K562 (cell line): ENCODE data around the gene SCGB1A1. TPM values are rescaled to one million over a fixed set of nuclear protein-coding genes. Genes with fewer than 3 reads are reported as not detected.

Experiments used
- ATF1 ChIP-seq, 2 experiments: fragments of 450-650 bp in 1 of 2; IDR thresholded peaks; 2 replicates each; pipeline ENCODE4 v1.6.1; 2016; ENCODE audit warnings: missing compliant biosample characterization in 1 of 2, missing genetic modification characterization in 1 of 2
- CCNT2 ChIP-seq: IDR thresholded peaks from 2 replicates; pipeline ENCODE4 v1.6.1; 2011; ENCODE audit warnings: borderline replicate concordance, low read depth, mild to moderate bottlenecking, moderate library complexity, mixed read lengths, low read length; ENCODE audit not compliant: insufficient read length; ENCODE audit errors: extremely low read depth
- HDAC6 ChIP-seq: IDR thresholded peaks from 2 replicates; pipeline ENCODE4 v1.6.1; 2012; ENCODE audit warnings: low read depth, mild to moderate bottlenecking, control low read depth, inconsistent platforms, low read length, moderate library complexity
- KAT2B ChIP-seq: IDR thresholded peaks from one replicate; pipeline ENCODE4 v1.6.1; 2012; ENCODE audit warnings: low read depth, mild to moderate bottlenecking, control low read depth, inconsistent platforms, low read length, moderate library complexity
- POLR2AphosphoS2 ChIP-seq: IDR thresholded peaks from 2 replicates; pipeline ENCODE4 v1.6.1; 2012; ENCODE audit warnings: low read length, improper control_type of control experiment
- SPI1 ChIP-seq: IDR thresholded peaks from 2 replicates; pipeline ENCODE4 v1.6.1; 2011; ENCODE audit warnings: low read depth, low read length, control low read depth, borderline replicate concordance
- SRSF7 ChIP-seq: fragments of 200-400 bp; formaldehyde crosslinking; optimal IDR thresholded peaks from 2 replicates; pipeline ENCODE3; 2017; ENCODE audit warnings: mild to moderate bottlenecking, low read depth, low read length
- YY1 ChIP-seq, 3 experiments: IDR thresholded peaks; 2 replicates each; pipeline ENCODE4 v1.6.1; 2011; ENCODE audit warnings: low read length in 2 of 3, mild to moderate bottlenecking in 2 of 3, moderate library complexity in 2 of 3, borderline replicate concordance in 1 of 3, control low read depth in 1 of 3, low read depth in 1 of 3; ENCODE audit not compliant: insufficient read depth in 3 of 3, insufficient replicate concordance in 2 of 3, control insufficient read depth in 1 of 3, insufficient read length in 1 of 3; ENCODE audit errors: extremely low read depth in 1 of 3
- ZBTB8A ChIP-seq: fragments of 450-650 bp; IDR thresholded peaks from 2 replicates; pipeline ENCODE4 v1.6.1; 2018; ENCODE audit warnings: mild to moderate bottlenecking, moderate library complexity; ENCODE audit not compliant: partially characterized antibody
- polyA plus RNA-seq, 8 experiments: library from polyadenylated mRNA; depleted of rRNA in 4 of 8; stranded (reverse) in 5 of 8; unstranded in 3 of 8; fragments of >200 nt; fragmentation: Nextera tagmentation in 2 of 8; fragmentation: Illumina TruSeq in 1 of 8; extraction: Ambion mirVana in 2 of 8; extraction: Trizol in 1 of 8; gene quantifications; 2 replicates each; pipeline versions ENCODE4 v1.2.1 to v1.2.3, GENCODE V29; 2011 to 2014; ENCODE audit warnings: inconsistent platforms in 1 of 8, missing spikeins in 1 of 8
- total RNA-seq, 7 experiments: library from RNA; depleted of rRNA in 6 of 7; stranded (reverse); fragments of >200 nt in 6 of 7; fragmentation: Illumina TruSeq in 2 of 7; extraction: Trizol in 2 of 7; gene quantifications; 2 replicates each; pipeline versions ENCODE4 v1.2.1 to v1.2.3, GENCODE V29; 2011 to 2021; ENCODE audit warnings: low replicate concordance in 1 of 7
- TF ChIP-seq, protein P1 (sequence below): fragments of 450-650 bp; formaldehyde crosslinking; IDR thresholded peaks from 2 replicates; pipeline ENCODE4 v1.4.0; 2020; ENCODE audit warnings: mild to moderate bottlenecking
- TF ChIP-seq, protein P2 (sequence below), 3 experiments: fragments of 200-800 bp in 1 of 3; sonication (Bioruptor generic) in 1 of 3; sonication (generic) in 1 of 3; formaldehyde crosslinking in 1 of 3; IDR thresholded peaks; 2 replicates each; pipeline versions ENCODE4 v1.6.1 to v1.8.0; 2016 to 2022; ENCODE audit warnings: mild to moderate bottlenecking in 2 of 3, missing compliant biosample characterization in 2 of 3, missing genetic modification characterization in 2 of 3, missing genetic modification reagents in 1 of 3
- TF ChIP-seq, protein P3 (sequence below): fragments of 450-650 bp; conservative IDR thresholded peaks from 2 replicates; pipeline ENCODE4 v1.6.1; 2016; ENCODE audit warnings: missing genetic modification characterization, low read depth, mild to moderate bottlenecking, control low read depth, missing compliant biosample characterization
- TF ChIP-seq, protein P4 (sequence below): sonication (generic); formaldehyde crosslinking; IDR thresholded peaks from 2 replicates; pipeline ENCODE4 v1.4.0; 2020; ENCODE audit warnings: mild to moderate bottlenecking, missing genetic modification reagents

Gene SCGB1A1
- total and polyA plus RNA-seq, 9 of the 15 experiments (the other 6 are each of a cell fraction or from before 2014, with no cell fraction given), result 0.55 TPM; not detected in 8

DNA sequence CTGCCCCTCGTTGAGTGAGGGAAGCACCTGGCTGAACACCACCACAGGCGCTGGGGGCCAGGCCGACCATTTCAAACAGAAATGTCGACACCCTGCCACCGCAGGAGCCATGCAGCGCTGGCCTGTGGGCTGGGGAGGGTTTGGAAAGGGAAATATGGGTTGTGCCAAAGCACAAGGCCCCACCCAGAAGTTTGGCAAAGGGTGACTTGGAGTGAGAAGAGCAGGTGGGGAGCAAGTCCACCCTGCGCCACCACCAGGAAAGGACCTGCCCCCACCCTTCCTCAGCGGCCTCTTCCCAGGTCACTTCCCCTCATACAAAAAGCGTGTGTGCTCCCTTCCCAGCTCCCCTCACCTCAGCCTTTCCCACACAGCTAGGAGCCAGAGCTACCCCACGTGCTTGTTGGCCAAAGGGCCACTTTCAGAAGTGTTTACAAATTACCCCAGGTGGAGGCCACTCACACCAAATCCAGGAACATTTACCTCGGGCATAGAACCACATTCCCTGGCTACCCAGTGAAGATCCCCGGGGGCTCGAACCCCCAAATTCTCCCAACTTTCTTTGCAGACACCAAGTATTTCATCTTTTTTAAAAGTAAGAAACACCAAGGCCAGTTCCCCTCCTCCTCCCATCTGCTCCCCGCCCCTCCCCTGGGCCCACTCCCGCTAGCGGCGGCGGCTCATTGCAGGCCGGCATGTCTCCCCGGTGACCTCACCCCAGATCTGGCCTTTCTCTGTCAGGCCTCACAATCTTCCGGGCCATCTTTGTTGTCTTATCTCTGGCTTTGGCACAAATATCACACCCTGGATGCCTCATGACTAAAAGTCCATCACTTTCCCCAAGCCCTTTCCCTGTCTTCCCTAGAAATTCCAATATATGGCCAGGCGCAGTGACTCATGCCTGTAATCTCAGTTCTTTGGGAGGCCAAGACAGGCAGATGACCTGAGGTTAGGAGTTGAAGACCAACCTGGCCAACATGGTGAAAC, 20.5 kb upstream of the SCGB1A1 start (continued):
- TF ChIP-seq KAT2B, result no peak
- TF ChIP-seq, protein P1, sequence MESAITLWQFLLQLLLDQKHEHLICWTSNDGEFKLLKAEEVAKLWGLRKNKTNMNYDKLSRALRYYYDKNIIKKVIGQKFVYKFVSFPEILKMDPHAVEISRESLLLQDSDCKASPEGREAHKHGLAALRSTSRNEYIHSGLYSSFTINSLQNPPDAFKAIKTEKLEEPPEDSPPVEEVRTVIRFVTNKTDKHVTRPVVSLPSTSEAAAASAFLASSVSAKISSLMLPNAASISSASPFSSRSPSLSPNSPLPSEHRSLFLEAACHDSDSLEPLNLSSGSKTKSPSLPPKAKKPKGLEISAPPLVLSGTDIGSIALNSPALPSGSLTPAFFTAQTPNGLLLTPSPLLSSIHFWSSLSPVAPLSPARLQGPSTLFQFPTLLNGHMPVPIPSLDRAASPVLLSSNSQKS (CRISPR knock-in tag), result no peak
- no peak for TF ChIP-seq HDAC6
- TF ChIP-seq, protein P2, sequence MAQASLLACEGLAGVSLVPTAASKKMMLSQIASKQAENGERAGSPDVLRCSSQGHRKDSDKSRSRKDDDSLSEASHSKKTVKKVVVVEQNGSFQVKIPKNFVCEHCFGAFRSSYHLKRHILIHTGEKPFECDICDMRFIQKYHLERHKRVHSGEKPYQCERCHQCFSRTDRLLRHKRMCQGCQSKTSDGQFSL (CRISPR knock-in tag; IDR thresholded peaks at IDR 0.05), result no peak
- TF ChIP-seq, protein P2 (tag; IDR thresholded peaks at IDR 0.05), result 0 out of 4 replicates have a peak, but pooled peaks of 1 of the 2 experiments have one; percentile 19
- TF ChIP-seq ZBTB8A, result no peak
- no peak for TF ChIP-seq SRSF7
- TF ChIP-seq, protein P3, sequence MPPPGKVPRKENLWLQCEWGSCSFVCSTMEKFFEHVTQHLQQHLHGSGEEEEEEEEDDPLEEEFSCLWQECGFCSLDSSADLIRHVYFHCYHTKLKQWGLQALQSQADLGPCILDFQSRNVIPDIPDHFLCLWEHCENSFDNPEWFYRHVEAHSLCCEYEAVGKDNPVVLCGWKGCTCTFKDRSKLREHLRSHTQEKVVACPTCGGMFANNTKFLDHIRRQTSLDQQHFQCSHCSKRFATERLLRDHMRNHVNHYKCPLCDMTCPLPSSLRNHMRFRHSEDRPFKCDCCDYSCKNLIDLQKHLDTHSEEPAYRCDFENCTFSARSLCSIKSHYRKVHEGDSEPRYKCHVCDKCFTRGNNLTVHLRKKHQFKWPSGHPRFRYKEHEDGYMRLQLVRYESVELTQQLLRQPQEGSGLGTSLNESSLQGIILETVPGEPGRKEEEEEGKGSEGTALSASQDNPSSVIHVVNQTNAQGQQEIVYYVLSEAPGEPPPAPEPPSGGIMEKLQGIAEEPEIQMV (tag), result peak; percentile 24; the same call in 1 of the 2 replicates
- peak; percentile 50; the same call in 1 of the 2 replicates for TF ChIP-seq SPI1
- TF ChIP-seq ATF1 (CRISPR knock-in tag; IDR thresholded peaks at IDR 0.05), result no peak
- peak; percentile 46 for TF ChIP-seq ATF1 (tag; IDR thresholded peaks at IDR 0.05)
- TF ChIP-seq POLR2AphosphoS2, result no peak
- TF ChIP-seq CCNT2, result peak; percentile 65
- TF ChIP-seq YY1 (IDR thresholded peaks at IDR 0.05; ENCODE audit: borderline replicate concordance in 1 of 3, control insufficient read depth in 1 of 3, extremely low read depth in 1 of 3, insufficient read depth in 3 of 3, insufficient read length in 1 of 3, insufficient replicate concordance in 2 of 3, low read depth in 1 of 3, low read length in 2 of 3), result peak in 1 of 3 experiments; percentile 7
- TF ChIP-seq, protein P4, sequence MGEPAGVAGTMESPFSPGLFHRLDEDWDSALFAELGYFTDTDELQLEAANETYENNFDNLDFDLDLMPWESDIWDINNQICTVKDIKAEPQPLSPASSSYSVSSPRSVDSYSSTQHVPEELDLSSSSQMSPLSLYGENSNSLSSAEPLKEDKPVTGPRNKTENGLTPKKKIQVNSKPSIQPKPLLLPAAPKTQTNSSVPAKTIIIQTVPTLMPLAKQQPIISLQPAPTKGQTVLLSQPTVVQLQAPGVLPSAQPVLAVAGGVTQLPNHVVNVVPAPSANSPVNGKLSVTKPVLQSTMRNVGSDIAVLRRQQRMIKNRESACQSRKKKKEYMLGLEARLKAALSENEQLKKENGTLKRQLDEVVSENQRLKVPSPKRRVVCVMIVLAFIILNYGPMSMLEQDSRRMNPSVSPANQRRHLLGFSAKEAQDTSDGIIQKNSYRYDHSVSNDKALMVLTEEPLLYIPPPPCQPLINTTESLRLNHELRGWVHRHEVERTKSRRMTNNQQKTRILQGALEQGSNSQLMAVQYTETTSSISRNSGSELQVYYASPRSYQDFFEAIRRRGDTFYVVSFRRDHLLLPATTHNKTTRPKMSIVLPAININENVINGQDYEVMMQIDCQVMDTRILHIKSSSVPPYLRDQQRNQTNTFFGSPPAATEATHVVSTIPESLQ (CRISPR knock-in tag), result no peak
